ENCODE results near the gene ATP11B. TPM values are rescaled to one million over a fixed set of nuclear protein-coding genes. Genes with fewer than 3 reads are reported as not detected.

The ATP11B gene
- total and polyA plus RNA-seq, 2 of the 8 experiments (the other 6 are each of a cell fraction or from before 2014, with no cell fraction given): 5.1 to 26.5 TPM

DNA sequence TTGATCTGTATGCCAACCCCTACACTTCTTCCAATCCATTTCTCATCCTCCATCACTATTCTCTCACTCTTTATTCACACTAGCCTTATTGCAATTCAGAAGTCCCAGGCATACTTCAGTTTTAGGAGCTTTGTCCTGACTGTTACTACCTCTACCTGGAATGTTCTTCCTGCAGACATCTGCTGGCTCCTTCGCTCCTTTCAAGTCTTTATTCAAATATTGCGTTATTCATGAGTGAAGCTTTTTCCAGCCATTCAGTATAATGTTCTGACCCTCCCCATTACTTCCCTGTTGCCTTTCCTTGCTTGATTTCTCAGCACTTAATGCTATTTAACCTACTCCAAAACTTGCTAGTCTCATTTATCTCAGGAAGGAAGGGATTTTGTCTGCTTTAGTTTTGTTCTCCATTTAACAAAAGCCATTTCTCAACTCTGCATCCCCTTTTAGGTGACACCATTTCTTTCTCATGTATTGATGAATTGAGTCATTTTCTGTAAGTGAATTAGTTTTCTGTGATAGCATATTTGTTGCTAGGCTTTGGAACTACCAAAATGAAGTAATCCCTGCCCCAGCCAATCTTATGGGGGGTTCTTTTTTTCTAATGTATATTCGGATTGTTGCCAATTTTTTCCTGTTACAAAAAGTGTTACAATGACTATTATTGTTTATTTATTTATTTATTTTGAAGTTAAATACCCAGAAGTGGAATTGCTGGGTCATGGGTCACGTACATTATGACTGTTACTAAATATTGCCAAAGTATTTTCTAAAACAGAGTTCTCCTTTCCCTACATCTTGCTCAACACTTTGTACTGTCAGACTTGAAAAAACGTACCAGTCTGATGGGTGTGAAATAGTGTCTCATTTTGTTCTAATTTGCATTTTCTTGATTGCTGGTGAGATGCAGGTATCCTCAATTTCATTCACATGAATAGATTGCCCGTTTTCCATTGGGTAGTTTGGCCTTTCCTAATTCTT, 9.4 kb downstream of the ATP11B start (continued):
- TF ChIP-seq, protein P1, sequence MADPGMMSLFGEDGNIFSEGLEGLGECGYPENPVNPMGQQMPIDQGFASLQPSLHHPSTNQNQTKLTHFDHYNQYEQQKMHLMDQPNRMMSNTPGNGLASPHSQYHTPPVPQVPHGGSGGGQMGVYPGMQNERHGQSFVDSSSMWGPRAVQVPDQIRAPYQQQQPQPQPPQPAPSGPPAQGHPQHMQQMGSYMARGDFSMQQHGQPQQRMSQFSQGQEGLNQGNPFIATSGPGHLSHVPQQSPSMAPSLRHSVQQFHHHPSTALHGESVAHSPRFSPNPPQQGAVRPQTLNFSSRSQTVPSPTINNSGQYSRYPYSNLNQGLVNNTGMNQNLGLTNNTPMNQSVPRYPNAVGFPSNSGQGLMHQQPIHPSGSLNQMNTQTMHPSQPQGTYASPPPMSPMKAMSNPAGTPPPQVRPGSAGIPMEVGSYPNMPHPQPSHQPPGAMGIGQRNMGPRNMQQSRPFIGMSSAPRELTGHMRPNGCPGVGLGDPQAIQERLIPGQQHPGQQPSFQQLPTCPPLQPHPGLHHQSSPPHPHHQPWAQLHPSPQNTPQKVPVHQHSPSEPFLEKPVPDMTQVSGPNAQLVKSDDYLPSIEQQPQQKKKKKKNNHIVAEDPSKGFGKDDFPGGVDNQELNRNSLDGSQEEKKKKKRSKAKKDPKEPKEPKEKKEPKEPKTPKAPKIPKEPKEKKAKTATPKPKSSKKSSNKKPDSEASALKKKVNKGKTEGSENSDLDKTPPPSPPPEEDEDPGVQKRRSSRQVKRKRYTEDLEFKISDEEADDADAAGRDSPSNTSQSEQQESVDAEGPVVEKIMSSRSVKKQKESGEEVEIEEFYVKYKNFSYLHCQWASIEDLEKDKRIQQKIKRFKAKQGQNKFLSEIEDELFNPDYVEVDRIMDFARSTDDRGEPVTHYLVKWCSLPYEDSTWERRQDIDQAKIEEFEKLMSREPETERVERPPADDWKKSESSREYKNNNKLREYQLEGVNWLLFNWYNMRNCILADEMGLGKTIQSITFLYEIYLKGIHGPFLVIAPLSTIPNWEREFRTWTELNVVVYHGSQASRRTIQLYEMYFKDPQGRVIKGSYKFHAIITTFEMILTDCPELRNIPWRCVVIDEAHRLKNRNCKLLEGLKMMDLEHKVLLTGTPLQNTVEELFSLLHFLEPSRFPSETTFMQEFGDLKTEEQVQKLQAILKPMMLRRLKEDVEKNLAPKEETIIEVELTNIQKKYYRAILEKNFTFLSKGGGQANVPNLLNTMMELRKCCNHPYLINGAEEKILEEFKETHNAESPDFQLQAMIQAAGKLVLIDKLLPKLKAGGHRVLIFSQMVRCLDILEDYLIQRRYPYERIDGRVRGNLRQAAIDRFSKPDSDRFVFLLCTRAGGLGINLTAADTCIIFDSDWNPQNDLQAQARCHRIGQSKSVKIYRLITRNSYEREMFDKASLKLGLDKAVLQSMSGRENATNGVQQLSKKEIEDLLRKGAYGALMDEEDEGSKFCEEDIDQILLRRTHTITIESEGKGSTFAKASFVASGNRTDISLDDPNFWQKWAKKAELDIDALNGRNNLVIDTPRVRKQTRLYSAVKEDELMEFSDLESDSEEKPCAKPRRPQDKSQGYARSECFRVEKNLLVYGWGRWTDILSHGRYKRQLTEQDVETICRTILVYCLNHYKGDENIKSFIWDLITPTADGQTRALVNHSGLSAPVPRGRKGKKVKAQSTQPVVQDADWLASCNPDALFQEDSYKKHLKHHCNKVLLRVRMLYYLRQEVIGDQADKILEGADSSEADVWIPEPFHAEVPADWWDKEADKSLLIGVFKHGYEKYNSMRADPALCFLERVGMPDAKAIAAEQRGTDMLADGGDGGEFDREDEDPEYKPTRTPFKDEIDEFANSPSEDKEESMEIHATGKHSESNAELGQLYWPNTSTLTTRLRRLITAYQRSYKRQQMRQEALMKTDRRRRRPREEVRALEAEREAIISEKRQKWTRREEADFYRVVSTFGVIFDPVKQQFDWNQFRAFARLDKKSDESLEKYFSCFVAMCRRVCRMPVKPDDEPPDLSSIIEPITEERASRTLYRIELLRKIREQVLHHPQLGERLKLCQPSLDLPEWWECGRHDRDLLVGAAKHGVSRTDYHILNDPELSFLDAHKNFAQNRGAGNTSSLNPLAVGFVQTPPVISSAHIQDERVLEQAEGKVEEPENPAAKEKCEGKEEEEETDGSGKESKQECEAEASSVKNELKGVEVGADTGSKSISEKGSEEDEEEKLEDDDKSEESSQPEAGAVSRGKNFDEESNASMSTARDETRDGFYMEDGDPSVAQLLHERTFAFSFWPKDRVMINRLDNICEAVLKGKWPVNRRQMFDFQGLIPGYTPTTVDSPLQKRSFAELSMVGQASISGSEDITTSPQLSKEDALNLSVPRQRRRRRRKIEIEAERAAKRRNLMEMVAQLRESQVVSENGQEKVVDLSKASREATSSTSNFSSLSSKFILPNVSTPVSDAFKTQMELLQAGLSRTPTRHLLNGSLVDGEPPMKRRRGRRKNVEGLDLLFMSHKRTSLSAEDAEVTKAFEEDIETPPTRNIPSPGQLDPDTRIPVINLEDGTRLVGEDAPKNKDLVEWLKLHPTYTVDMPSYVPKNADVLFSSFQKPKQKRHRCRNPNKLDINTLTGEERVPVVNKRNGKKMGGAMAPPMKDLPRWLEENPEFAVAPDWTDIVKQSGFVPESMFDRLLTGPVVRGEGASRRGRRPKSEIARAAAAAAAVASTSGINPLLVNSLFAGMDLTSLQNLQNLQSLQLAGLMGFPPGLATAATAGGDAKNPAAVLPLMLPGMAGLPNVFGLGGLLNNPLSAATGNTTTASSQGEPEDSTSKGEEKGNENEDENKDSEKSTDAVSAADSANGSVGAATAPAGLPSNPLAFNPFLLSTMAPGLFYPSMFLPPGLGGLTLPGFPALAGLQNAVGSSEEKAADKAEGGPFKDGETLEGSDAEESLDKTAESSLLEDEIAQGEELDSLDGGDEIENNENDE (IDR thresholded peaks at IDR 0.05; ENCODE audit: insufficient replicate concordance, low read length): no peak
- TF ChIP-seq RXRA (IDR thresholded peaks at IDR 0.05; ENCODE audit: insufficient read depth, low read depth, low read length): no peak
- TF ChIP-seq BRCA1 (IDR thresholded peaks at IDR 0.05; ENCODE audit: low read depth, low read length): no peak
- TF ChIP-seq BACH1 (IDR thresholded peaks at IDR 0.05; ENCODE audit: low read length): no peak
- TF ChIP-seq ZNF274 (IDR thresholded peaks at IDR 0.05; ENCODE audit: borderline replicate concordance, extremely low read depth, low read length): no peak

Measured in H1 (cell line).